ENCODE data around the gene HSPA9. TPM values are rescaled to one million over a fixed set of nuclear protein-coding genes. Genes with fewer than 3 reads are reported as not detected.

HSPA9 gene
- total and polyA plus RNA-seq, 2 of the 13 experiments (the other 11 are each of a cell fraction or from before 2014, with no cell fraction given) = 165 to 478 TPM

GRCh38 chr5:138596105-138596881 is 21.1 kb upstream of the HSPA9 start (continued):
- TF ChIP-seq, protein P1, sequence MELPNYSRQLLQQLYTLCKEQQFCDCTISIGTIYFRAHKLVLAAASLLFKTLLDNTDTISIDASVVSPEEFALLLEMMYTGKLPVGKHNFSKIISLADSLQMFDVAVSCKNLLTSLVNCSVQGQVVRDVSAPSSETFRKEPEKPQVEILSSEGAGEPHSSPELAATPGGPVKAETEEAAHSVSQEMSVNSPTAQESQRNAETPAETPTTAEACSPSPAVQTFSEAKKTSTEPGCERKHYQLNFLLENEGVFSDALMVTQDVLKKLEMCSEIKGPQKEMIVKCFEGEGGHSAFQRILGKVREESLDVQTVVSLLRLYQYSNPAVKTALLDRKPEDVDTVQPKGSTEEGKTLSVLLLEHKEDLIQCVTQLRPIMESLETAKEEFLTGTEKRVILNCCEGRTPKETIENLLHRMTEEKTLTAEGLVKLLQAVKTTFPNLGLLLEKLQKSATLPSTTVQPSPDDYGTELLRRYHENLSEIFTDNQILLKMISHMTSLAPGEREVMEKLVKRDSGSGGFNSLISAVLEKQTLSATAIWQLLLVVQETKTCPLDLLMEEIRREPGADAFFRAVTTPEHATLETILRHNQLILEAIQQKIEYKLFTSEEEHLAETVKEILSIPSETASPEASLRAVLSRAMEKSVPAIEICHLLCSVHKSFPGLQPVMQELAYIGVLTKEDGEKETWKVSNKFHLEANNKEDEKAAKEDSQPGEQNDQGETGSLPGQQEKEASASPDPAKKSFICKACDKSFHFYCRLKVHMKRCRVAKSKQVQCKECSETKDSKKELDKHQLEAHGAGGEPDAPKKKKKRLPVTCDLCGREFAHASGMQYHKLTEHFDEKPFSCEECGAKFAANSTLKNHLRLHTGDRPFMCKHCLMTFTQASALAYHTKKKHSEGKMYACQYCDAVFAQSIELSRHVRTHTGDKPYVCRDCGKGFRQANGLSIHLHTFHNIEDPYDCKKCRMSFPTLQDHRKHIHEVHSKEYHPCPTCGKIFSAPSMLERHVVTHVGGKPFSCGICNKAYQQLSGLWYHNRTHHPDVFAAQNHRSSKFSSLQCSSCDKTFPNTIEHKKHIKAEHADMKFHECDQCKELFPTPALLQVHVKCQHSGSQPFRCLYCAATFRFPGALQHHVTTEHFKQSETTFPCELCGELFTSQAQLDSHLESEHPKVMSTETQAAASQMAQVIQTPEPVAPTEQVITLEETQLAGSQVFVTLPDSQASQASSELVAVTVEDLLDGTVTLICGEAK (IDR thresholded peaks at IDR 0.05) = no peak
- TF ChIP-seq, protein P1 (CRISPR knock-in tag; IDR thresholded peaks at IDR 0.05) = no peak
- TF ChIP-seq RFXANK (CRISPR knock-in tag; IDR thresholded peaks at IDR 0.05) = no peak
- TF ChIP-seq PCBP1 (IDR thresholded peaks at IDR 0.05; ENCODE audit: borderline replicate concordance, low read depth, low read length) = no peak
- TF ChIP-seq FLYWCH1 (CRISPR knock-in tag; IDR thresholded peaks at IDR 0.05) = no peak
- TF ChIP-seq ZSCAN31 (CRISPR knock-in tag; IDR thresholded peaks at IDR 0.05; ENCODE audit: low read depth) = no peak
- no peak for TF ChIP-seq THAP7 (CRISPR knock-in tag; IDR thresholded peaks at IDR 0.05)
- no peak for TF ChIP-seq TOE1 (CRISPR knock-in tag; IDR thresholded peaks at IDR 0.05)
- TF ChIP-seq NR2F2 (IDR thresholded peaks at IDR 0.05; ENCODE audit: borderline replicate concordance, low read depth) = no peak
- TF ChIP-seq, protein P2, sequence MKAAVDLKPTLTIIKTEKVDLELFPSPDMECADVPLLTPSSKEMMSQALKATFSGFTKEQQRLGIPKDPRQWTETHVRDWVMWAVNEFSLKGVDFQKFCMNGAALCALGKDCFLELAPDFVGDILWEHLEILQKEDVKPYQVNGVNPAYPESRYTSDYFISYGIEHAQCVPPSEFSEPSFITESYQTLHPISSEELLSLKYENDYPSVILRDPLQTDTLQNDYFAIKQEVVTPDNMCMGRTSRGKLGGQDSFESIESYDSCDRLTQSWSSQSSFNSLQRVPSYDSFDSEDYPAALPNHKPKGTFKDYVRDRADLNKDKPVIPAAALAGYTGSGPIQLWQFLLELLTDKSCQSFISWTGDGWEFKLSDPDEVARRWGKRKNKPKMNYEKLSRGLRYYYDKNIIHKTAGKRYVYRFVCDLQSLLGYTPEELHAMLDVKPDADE (CRISPR knock-in tag; IDR thresholded peaks at IDR 0.05) = no peak
- no peak for TF ChIP-seq SMYD3 (CRISPR knock-in tag; IDR thresholded peaks at IDR 0.05)
